ENCODE results near the gene UBE2L3.

The UBE2L3 gene

GRCh38 chr22:21672107-21672629 lies 104.7 kb downstream of the UBE2L3 start:
- Histone ChIP-seq H3K4me3 (ENCODE audit: low read length) (no peak overlapping the region), H3K4me1 (ENCODE audit: low read length) (no peaks in the 10 kb centered on the region), H3K4me2 (ENCODE audit: low read depth, low read length) (no peak overlapping the region), H3K79me2 (ENCODE audit: low read length) (peaks cover 11% of the 10 kb centered on the region), H3K9me3 (replicated peaks; ENCODE audit: insufficient read depth, low read length) (no peaks in the 10 kb centered on the region), H3K9ac (ENCODE audit: low read length) (no peak overlapping the region), H3K9me2 (replicated peaks; ENCODE audit: insufficient read depth, low read length) (no peaks in the 10 kb centered on the region), H3K27me3 (replicated peaks; ENCODE audit: insufficient read depth, low read length) (no peaks in the 10 kb centered on the region), H3K27ac (ENCODE audit: low read length) (no peak overlapping the region), H2AFZ (ENCODE audit: low read length) (no peak overlapping the region), H3K36me3 (replicated peaks; ENCODE audit: insufficient read depth, low read length) (no peaks in the 10 kb centered on the region), H3F3A (ENCODE audit: insufficient read depth, low read length) (no peaks in the 10 kb centered on the region), H4K20me1 (ENCODE audit: insufficient read depth, low read length) (no peaks in the 10 kb centered on the region)
- TF ChIP-seq CTCF (IDR thresholded peaks at IDR 0.05; ENCODE audit: low read length) (no peak), EZH2phosphoT487 (IDR thresholded peaks at IDR 0.05; ENCODE audit: low read length) (no peak), EZH2 (optimal IDR thresholded peaks at IDR 0.05; ENCODE audit: low read depth, low read length) (no peak)
- DNase-seq: no peak

Measured in MM.1S (cell line).